Suprapubic skin (tissue), 3 donors: ENCODE measurements around the gene CAMK2A.

ENCODE experiments used
- EP300 ChIP-seq: sonication (generic); formaldehyde crosslinking; IDR thresholded peaks from one replicate; pipeline ENCODE4 v1.6.1; 2017; ENCODE audit warnings: antibody characterized with exemption
- POLR2A ChIP-seq, 2 donors: fragments of 450-650 bp; IDR thresholded peaks; one replicate each; pipeline ENCODE4 v1.6.1; 2017; ENCODE audit warnings: antibody characterized with exemption in 2 of 2, mild to moderate bottlenecking in 2 of 2, moderate library complexity in 2 of 2
- TF ChIP-seq, protein P1 (sequence below), 2 donors: fragments of 200-600 bp in 1 of 2; fragments of 450-650 bp in 1 of 2; sonication (generic) in 1 of 2; IDR thresholded peaks; one replicate each; pipeline ENCODE4 v1.5.1; 2016 to 2019; ENCODE audit warnings: antibody characterized with exemption in 2 of 2, mild to moderate bottlenecking in 1 of 2, moderate library complexity in 1 of 2

DNA sequence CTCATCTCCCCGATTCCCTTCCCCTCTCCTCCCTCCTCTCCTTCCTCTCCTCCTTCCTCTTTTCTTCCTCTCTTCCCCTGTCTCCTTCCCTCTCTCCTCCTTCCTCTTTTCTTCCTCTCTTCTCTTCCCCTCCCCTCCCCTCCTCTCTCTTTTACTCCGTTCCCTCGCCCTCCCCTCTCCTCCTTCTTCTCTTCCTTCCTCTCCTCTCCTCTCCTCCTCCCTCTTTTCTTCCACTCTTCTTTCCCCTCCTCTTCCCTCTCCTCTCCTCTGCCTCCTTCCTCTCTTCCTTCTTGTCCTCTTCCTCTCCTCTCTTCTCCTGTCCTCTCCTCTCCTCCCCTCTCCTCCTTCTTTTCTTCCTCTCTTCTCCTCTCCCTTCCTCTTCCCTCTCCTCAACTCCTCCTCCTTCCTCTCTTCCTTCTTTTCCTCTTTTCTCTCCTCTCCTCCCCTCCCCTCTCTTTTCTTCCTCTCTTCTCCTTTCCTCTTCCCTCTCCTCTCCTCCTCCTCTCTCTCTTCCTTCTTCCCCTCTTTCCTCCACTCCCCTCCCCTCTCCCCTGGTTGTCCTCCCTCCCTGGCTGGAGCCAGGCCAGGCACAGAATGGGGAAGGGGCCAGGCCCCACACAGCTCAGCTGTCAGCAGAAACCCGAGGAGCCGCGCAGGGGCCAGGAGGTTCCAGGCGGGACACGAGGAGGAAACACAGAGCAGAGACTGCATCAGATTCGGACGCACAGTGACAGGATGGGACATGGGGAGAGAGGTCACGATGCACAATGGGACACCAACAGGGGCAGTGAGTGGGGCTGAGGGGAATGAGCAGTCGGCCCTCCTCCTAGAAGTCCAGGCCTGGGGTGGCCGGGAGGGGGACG, 48.0 kb downstream of the CAMK2A start:
- TF ChIP-seq, protein P1, sequence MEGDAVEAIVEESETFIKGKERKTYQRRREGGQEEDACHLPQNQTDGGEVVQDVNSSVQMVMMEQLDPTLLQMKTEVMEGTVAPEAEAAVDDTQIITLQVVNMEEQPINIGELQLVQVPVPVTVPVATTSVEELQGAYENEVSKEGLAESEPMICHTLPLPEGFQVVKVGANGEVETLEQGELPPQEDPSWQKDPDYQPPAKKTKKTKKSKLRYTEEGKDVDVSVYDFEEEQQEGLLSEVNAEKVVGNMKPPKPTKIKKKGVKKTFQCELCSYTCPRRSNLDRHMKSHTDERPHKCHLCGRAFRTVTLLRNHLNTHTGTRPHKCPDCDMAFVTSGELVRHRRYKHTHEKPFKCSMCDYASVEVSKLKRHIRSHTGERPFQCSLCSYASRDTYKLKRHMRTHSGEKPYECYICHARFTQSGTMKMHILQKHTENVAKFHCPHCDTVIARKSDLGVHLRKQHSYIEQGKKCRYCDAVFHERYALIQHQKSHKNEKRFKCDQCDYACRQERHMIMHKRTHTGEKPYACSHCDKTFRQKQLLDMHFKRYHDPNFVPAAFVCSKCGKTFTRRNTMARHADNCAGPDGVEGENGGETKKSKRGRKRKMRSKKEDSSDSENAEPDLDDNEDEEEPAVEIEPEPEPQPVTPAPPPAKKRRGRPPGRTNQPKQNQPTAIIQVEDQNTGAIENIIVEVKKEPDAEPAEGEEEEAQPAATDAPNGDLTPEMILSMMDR (IDR thresholded peaks at IDR 0.05): no peak
- TF ChIP-seq EP300 (no peak), POLR2A (IDR thresholded peaks at IDR 0.05) (no peak)
